A673 (cell line): Measurements from ENCODE around the gene MAP7.
"Not testable (repeated sequence)": the region's sequence is repeated elsewhere in the genome, so short reads cannot be mapped to it uniquely, and the experiment has no call there.

Experiments used
- EZH2 ChIP-seq: fragments of 200-600 bp; sonication (generic); IDR thresholded peaks from 2 replicates; pipeline ENCODE4 v1.6.1; 2017; ENCODE audit warnings: borderline replicate concordance, low read depth, mild to moderate bottlenecking, mixed read lengths, antibody characterized with exemption, low read length; ENCODE audit not compliant: poor library complexity, severe bottlenecking
- TF ChIP-seq, protein P1 (sequence below): fragments of 300-800, 200-600 bp; sonication (generic); conservative IDR thresholded peaks from 2 replicates; pipeline ENCODE4 v1.5.1; 2017; ENCODE audit warnings: low read depth, mild to moderate bottlenecking, antibody characterized with exemption, low read length, moderate library complexity, mixed read lengths

DNA sequence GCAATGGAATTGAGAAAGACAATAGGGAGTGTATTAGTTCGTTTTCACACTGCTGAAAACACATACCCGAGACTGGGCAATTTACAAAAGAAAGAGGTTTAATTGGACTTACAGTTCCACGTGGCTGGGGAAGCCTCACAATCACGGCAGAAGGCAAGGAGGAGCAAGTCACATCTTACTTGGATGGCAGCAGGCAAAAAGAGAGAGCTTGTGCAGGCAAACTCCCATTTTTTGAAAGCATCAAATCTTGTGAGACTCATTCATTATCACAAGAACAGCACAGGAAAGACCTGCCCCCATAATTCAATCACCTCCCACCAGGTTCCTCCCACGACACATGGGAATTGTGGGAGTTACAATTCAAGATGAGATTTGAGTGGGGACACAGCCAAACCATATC lies 34.1 kb upstream of the MAP7 start:
- TF ChIP-seq, protein P1, sequence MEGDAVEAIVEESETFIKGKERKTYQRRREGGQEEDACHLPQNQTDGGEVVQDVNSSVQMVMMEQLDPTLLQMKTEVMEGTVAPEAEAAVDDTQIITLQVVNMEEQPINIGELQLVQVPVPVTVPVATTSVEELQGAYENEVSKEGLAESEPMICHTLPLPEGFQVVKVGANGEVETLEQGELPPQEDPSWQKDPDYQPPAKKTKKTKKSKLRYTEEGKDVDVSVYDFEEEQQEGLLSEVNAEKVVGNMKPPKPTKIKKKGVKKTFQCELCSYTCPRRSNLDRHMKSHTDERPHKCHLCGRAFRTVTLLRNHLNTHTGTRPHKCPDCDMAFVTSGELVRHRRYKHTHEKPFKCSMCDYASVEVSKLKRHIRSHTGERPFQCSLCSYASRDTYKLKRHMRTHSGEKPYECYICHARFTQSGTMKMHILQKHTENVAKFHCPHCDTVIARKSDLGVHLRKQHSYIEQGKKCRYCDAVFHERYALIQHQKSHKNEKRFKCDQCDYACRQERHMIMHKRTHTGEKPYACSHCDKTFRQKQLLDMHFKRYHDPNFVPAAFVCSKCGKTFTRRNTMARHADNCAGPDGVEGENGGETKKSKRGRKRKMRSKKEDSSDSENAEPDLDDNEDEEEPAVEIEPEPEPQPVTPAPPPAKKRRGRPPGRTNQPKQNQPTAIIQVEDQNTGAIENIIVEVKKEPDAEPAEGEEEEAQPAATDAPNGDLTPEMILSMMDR: not testable (repeated sequence)
- TF ChIP-seq EZH2: not testable (repeated sequence)
